HG03103 (cell line): ENCODE data around the gene NFE2L1.
A peak's percentile ranks its signal among the peaks of the same experiment; 100 is the strongest.

Experiments
- ATAC-seq: cut with Tn5 transposase; IDR thresholded peaks from one replicate; pipeline ENCODE4 v1.9.1; 2021; ENCODE audit warnings: low read depth; ENCODE audit not compliant: unreplicated experiment

NFE2L1 gene

DNA sequence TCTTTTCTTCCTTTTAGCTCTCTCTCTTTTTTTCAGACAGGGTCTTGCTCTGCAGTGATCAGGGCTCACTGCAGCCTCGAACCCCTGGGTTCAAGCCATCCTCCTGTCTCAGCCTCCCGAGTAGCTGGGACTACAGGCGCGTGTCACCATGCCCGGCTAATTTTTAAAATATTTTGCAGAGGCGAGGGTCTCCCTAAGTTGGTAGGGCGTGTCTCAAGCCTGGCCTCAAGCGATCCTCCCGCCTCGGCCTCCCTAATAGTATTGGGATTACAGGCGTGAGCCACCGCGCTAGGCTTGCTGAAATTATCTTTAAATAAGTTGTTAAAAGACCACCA is 58.6 kb downstream of the NFE2L1 start:
- no peak for ATAC-seq

DNA sequence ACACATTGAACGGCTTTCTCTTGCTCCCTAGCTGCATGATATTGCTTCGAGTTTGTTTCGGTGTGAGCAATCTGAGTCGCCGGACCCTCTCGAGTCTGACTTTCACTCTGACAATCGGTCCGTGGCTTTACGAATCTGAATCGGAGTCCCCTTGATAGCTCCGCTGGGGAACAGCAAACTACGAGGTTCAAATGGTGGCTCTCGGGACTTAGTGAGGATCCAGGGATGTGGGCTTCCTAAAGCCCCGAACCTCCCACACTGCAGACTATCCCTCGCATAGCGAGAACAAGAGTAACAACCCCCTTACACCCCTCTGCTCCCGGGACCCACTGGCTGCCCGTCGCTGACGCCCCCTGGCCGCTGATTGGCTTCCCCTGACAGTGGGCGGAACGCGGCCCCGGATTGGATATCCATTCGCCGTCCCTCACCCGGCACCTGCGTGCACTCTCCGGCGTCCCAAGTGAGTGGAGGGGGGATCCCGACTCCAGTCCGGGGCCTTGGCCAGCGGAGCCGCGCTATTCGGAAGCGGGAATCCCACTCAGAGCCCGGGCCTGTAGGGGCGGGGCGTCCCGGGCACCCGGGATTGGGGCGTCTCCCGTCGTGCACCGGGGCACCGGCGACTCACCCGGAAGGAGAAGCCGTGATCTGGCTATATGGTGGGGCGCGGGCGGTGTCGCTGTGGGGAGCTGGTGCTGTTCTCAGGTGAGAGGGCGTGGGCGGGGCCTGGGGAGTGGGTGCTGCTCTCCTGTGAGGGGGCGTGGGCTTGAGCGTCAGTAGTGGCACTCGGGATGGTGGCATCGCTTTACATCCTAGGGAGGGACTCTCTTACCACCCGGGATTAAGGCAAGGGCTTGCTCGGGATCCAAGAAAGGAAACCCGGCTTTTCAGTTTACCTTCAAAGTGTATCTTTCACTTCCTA is 59.2 kb downstream of the NFE2L1 start, which contains the start of gene SNX11:
Gene SNX11 (plus strand): TSS at position 630 of the 919 bp plus-strand sequence. CDS start 4,278 bp downstream, outside the sequence.
- ATAC-seq = peak; percentile 65

DNA sequence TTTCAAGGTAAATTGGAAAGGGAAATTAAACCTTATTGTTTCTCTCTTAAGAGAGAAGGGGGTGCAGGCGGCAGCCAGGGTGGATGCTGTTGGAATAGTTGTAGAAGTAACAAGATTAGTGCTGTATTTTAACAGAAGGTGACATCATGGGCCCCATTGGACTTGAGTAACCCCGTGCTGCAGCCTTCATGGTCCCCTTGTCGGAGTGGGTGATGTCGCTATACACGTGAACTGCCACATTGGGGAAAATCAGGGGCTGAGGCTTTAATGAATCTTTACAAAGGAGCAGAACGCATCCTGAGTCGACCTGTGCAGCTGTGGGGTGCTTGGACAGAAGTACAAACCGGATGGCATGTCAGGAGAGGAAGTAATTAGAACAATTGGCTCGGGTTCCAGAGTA is 62.6 kb downstream of the NFE2L1 start:
- no peak for ATAC-seq
